HepG2 (cell line): ENCODE data around the gene SEC24A. TPM values are rescaled to one million over a fixed set of nuclear protein-coding genes. Genes with fewer than 3 reads are reported as not detected.

ENCODE experiments used
- ATM ChIP-seq: fragments of 450-650 bp; IDR thresholded peaks from 2 replicates; pipeline ENCODE4 v1.7.1; 2017; ENCODE audit warnings: mild to moderate bottlenecking, borderline replicate concordance
- CHD4 ChIP-seq: fragments of 200-600 bp; sonication (generic); IDR thresholded peaks from 2 replicates; pipeline ENCODE4 v1.7.0; 2017; ENCODE audit warnings: mild to moderate bottlenecking, low read length, borderline replicate concordance
- CREM ChIP-seq, 2 experiments: sonication (generic) in 1 of 2; formaldehyde crosslinking in 1 of 2; IDR thresholded peaks; 2 replicates each; pipeline versions ENCODE4 v1.4.0 to v1.6.1; 2016 to 2020; ENCODE audit warnings: antibody characterized with exemption in 1 of 2, mild to moderate bottlenecking in 1 of 2, missing genetic modification reagents in 1 of 2
- FOSL1 ChIP-seq: sonication (generic); formaldehyde crosslinking; IDR thresholded peaks from 2 replicates; pipeline ENCODE4 v1.9.0; 2021; ENCODE audit warnings: missing genetic modification reagents, borderline replicate concordance
- FOSL2 ChIP-seq: sonication (generic); formaldehyde crosslinking; IDR thresholded peaks from 2 replicates; pipeline ENCODE4 v1.4.0; 2020; ENCODE audit warnings: missing genetic modification reagents
- HNF4A ChIP-seq: sonication (generic); formaldehyde crosslinking; IDR thresholded peaks from 2 replicates; pipeline ENCODE4 v1.4.0; 2020; ENCODE audit warnings: missing genetic modification reagents
- ISL2 ChIP-seq: sonication (generic); formaldehyde crosslinking; IDR thresholded peaks from 2 replicates; pipeline ENCODE4 v1.5.0; 2020; ENCODE audit warnings: missing genetic modification reagents
- KLF16 ChIP-seq, 2 experiments: sonication (generic) in 1 of 2; formaldehyde crosslinking in 1 of 2; IDR thresholded peaks; 2 replicates each; pipeline versions ENCODE4 v1.6.1 to v1.8.0; 2016 to 2023; ENCODE audit warnings: missing genetic modification reagents in 2 of 2, missing compliant biosample characterization in 1 of 2
- MTA3 ChIP-seq: sonication (generic); formaldehyde crosslinking; IDR thresholded peaks from 2 replicates; pipeline ENCODE4 v1.4.0; 2020; ENCODE audit warnings: missing genetic modification reagents
- NAIF1 ChIP-seq: sonication (generic); formaldehyde crosslinking; IDR thresholded peaks from 2 replicates; pipeline ENCODE4 v1.5.0; 2020; ENCODE audit warnings: mild to moderate bottlenecking, missing genetic modification reagents, borderline replicate concordance
- NR2F6 ChIP-seq, 2 experiments: IDR thresholded peaks; 2 replicates each; pipeline ENCODE4 v1.6.1; 2016; ENCODE audit warnings: antibody characterized with exemption in 1 of 2, mild to moderate bottlenecking in 1 of 2
- NRL ChIP-seq: sonication (generic); formaldehyde crosslinking; IDR thresholded peaks from 2 replicates; pipeline ENCODE4 v1.5.0; 2020; ENCODE audit warnings: missing genetic modification reagents, mild to moderate bottlenecking, moderate library complexity, borderline replicate concordance
- SOX13 ChIP-seq, 3 experiments: fragments of 450-650 bp in 1 of 3; sonication (generic) in 1 of 3; formaldehyde crosslinking in 1 of 3; IDR thresholded peaks in 2 of 3; conservative IDR thresholded peaks in 1 of 3; 2 replicates each; pipeline versions ENCODE4 v1.5.0 to v1.6.1; 2016 to 2020; ENCODE audit warnings: antibody characterized with exemption in 1 of 3, mild to moderate bottlenecking in 1 of 3, missing compliant biosample characterization in 1 of 3, missing genetic modification reagents in 1 of 3, moderate library complexity in 1 of 3
- SRY ChIP-seq: sonication (generic); formaldehyde crosslinking; IDR thresholded peaks from 2 replicates; pipeline ENCODE4 v1.8.0; 2022; ENCODE audit warnings: mild to moderate bottlenecking, missing genetic modification reagents
- ZFX ChIP-seq: sonication (generic); formaldehyde crosslinking; IDR thresholded peaks from 2 replicates; pipeline ENCODE4 v1.4.0; 2020; ENCODE audit warnings: mild to moderate bottlenecking, low read depth, missing genetic modification reagents, moderate library complexity
- ZMYM2 ChIP-seq: sonication (generic); formaldehyde crosslinking; IDR thresholded peaks from 2 replicates; pipeline ENCODE4 v1.8.0; 2022; ENCODE audit warnings: mild to moderate bottlenecking, missing genetic modification reagents
- ZNF143 ChIP-seq: sonication (generic); formaldehyde crosslinking; IDR thresholded peaks from 2 replicates; pipeline ENCODE4 v1.4.0; 2020; ENCODE audit warnings: missing genetic modification reagents
- ZNF556 ChIP-seq: sonication (generic); formaldehyde crosslinking; IDR thresholded peaks from 2 replicates; pipeline ENCODE4 v1.4.0; 2020; ENCODE audit warnings: mild to moderate bottlenecking, missing genetic modification reagents, borderline replicate concordance
- ZNF619 ChIP-seq: sonication (generic); formaldehyde crosslinking; IDR thresholded peaks from 2 replicates; pipeline ENCODE4 v1.4.0; 2020; ENCODE audit warnings: mild to moderate bottlenecking, missing genetic modification reagents
- ZNF768 ChIP-seq: sonication (generic); formaldehyde crosslinking; IDR thresholded peaks from 2 replicates; pipeline ENCODE4 v1.4.0; 2020; ENCODE audit warnings: missing genetic modification reagents
- polyA plus RNA-seq, 8 experiments: library from polyadenylated mRNA; depleted of rRNA in 3 of 8; stranded (reverse) in 7 of 8; unstranded in 1 of 8; fragments of >200 nt; fragmentation: Illumina TruSeq in 4 of 8; extraction: Trizol in 4 of 8; gene quantifications; 2 replicates each; pipeline versions ENCODE4 v1.2.1 to v1.2.3, GENCODE V29; 2011 to 2016; ENCODE audit warnings: low read depth in 4 of 8, missing spikeins in 1 of 8, mixed read lengths in 1 of 8; ENCODE audit not compliant: insufficient read depth in 1 of 8
- total RNA-seq, 5 experiments: library from RNA; depleted of rRNA; stranded (reverse); fragments of >200 nt; fragmentation: Illumina TruSeq; extraction: Trizol; gene quantifications; 2 replicates each; pipeline ENCODE4 v1.2.3, GENCODE V29; 2016; ENCODE audit warnings: low read depth in 1 of 5
- TF ChIP-seq, protein P1 (sequence below): sonication (generic); formaldehyde crosslinking; conservative IDR thresholded peaks from 2 replicates; pipeline ENCODE4 v1.8.0; 2022; ENCODE audit warnings: missing genetic modification reagents
- TF ChIP-seq, protein P2 (sequence below): sonication (generic); formaldehyde crosslinking; IDR thresholded peaks from 2 replicates; pipeline ENCODE4 v1.8.1; 2023; ENCODE audit warnings: missing genetic modification reagents, inconsistent platforms, borderline replicate concordance
- TF ChIP-seq, protein P3 (sequence below): sonication (generic); formaldehyde crosslinking; IDR thresholded peaks from 2 replicates; pipeline ENCODE4 v1.4.0; 2020; ENCODE audit warnings: missing genetic modification reagents
- TF ChIP-seq, protein P4 (sequence below): sonication (generic); formaldehyde crosslinking; IDR thresholded peaks from 2 replicates; pipeline ENCODE4 v1.5.0; 2020; ENCODE audit warnings: missing genetic modification reagents, mild to moderate bottlenecking, borderline replicate concordance

Gene SEC24A
- total and polyA plus RNA-seq, 2 of the 13 experiments (the other 11 are each of a cell fraction or from before 2014, with no cell fraction given): 30.5 to 56.8 TPM

- TF ChIP-seq ZFX (CRISPR knock-in tag): peak; percentile 94
- TF ChIP-seq ZNF619 (CRISPR knock-in tag): peak; percentile 95
- TF ChIP-seq CREM (IDR thresholded peaks at IDR 0.05): peak; percentile 62
- no peak for TF ChIP-seq CREM (CRISPR knock-in tag; IDR thresholded peaks at IDR 0.05)
- TF ChIP-seq MTA3 (CRISPR knock-in tag): no peak
- TF ChIP-seq NAIF1 (CRISPR knock-in tag): peak; percentile 72; the same call in 1 of the 2 replicates
- no peak for TF ChIP-seq CHD4
- peak; percentile 96 for TF ChIP-seq ZNF556 (CRISPR knock-in tag)
- TF ChIP-seq FOSL1 (CRISPR knock-in tag): no peak
- TF ChIP-seq FOSL2 (CRISPR knock-in tag): peak; percentile 43
- peak; percentile 82 for TF ChIP-seq ZNF768
- TF ChIP-seq, protein P1, sequence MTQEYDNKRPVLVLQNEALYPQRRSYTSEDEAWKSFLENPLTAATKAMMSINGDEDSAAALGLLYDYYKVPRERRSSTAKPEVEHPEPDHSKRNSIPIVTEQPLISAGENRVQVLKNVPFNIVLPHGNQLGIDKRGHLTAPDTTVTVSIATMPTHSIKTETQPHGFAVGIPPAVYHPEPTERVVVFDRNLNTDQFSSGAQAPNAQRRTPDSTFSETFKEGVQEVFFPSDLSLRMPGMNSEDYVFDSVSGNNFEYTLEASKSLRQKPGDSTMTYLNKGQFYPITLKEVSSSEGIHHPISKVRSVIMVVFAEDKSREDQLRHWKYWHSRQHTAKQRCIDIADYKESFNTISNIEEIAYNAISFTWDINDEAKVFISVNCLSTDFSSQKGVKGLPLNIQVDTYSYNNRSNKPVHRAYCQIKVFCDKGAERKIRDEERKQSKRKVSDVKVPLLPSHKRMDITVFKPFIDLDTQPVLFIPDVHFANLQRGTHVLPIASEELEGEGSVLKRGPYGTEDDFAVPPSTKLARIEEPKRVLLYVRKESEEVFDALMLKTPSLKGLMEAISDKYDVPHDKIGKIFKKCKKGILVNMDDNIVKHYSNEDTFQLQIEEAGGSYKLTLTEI (CRISPR knock-in tag): no peak
- TF ChIP-seq, protein P2, sequence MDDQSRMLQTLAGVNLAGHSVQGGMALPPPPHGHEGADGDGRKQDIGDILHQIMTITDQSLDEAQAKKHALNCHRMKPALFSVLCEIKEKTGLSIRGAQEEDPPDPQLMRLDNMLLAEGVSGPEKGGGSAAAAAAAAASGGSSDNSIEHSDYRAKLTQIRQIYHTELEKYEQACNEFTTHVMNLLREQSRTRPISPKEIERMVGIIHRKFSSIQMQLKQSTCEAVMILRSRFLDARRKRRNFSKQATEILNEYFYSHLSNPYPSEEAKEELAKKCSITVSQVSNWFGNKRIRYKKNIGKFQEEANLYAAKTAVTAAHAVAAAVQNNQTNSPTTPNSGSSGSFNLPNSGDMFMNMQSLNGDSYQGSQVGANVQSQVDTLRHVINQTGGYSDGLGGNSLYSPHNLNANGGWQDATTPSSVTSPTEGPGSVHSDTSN (CRISPR knock-in tag): no peak
- TF ChIP-seq ZNF143 (CRISPR knock-in tag): peak; percentile 61
- TF ChIP-seq, protein P3, sequence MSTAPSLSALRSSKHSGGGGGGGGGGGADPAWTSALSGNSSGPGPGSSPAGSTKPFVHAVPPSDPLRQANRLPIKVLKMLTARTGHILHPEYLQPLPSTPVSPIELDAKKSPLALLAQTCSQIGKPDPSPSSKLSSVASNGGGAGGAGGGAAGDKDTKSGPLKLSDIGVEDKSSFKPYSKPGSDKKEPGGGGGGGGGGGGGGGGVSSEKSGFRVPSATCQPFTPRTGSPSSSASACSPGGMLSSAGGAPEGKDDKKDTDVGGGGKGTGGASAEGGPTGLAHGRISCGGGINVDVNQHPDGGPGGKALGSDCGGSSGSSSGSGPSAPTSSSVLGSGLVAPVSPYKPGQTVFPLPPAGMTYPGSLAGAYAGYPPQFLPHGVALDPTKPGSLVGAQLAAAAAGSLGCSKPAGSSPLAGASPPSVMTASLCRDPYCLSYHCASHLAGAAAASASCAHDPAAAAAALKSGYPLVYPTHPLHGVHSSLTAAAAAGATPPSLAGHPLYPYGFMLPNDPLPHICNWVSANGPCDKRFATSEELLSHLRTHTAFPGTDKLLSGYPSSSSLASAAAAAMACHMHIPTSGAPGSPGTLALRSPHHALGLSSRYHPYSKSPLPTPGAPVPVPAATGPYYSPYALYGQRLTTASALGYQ (CRISPR knock-in tag): peak; percentile 76; the same call in 1 of the 2 replicates
- TF ChIP-seq NRL (CRISPR knock-in tag): peak; percentile 92
- TF ChIP-seq HNF4A: no peak
- TF ChIP-seq KLF16 (CRISPR knock-in tag; IDR thresholded peaks at IDR 0.05): peak; percentile 26 to 92; a peak in 2 of 4 replicates
- peak; percentile 88 for TF ChIP-seq ISL2
- TF ChIP-seq ZMYM2 (CRISPR knock-in tag): no peak
- TF ChIP-seq, protein P4, sequence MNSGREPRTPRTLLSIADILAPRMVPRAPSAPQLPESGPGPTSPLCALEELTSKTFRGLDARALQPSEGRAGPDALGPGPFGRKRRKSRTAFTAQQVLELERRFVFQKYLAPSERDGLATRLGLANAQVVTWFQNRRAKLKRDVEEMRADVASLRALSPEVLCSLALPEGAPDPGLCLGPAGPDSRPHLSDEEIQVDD (CRISPR knock-in tag): peak; percentile 79; the same call in 1 of the 2 replicates
- no peak for TF ChIP-seq ATM
- TF ChIP-seq SOX13 (IDR thresholded peaks at IDR 0.05): no peak
- TF ChIP-seq SOX13 (CRISPR knock-in tag; conservative IDR thresholded peaks at IDR 0.05 in 1 of 2, IDR thresholded peaks at IDR 0.05 in 1 of 2): peak in 1 of 2 experiments; percentile 46; a peak in 1 of 4 replicates
- TF ChIP-seq SRY (CRISPR knock-in tag): peak; percentile 98
- no peak for TF ChIP-seq NR2F6 (IDR thresholded peaks at IDR 0.05)
- TF ChIP-seq NR2F6 (CRISPR knock-in tag; IDR thresholded peaks at IDR 0.05): peak; percentile 64
These were observed 110.1 kb downstream of the SEC24A start, which contains the start of gene DDX46 (continued) for GRCh38 chr5:134758504-134759341.
